Body of pancreas (tissue), 4 donors: ENCODE results near the gene NOP9. TPM values are rescaled to one million over a fixed set of nuclear protein-coding genes. Genes with fewer than 3 reads are reported as not detected.
A peak's percentile ranks its signal among the peaks of the same experiment; 100 is the strongest.

Experiments
- ATAC-seq: fragments of 150-250 bp; one replicate; pipeline ENCODE4 v1.9.1; 2016
- DNase-seq, 4 donors: peaks; one replicate each; pipeline ENCODE4 v3.0.0-alpha.2; 2019
- H3K27ac ChIP-seq, 4 donors: fragments of 200-600 bp; sonication (generic); 1 replicate in 3 of 4; 2 replicates in 1 of 4; pipeline versions ENCODE4 v1.5.1 to v1.6.1; 2016 to 2019; ENCODE audit warnings: mild to moderate bottlenecking in 1 of 4, mixed read lengths in 1 of 4, moderate library complexity in 1 of 4
- H3K27me3 ChIP-seq, 2 donors: fragments of 200-600 bp; sonication (generic); one replicate each; pipeline ENCODE4 v1.6.0; 2016; ENCODE audit warnings: mild to moderate bottlenecking in 1 of 2
- H3K36me3 ChIP-seq, 2 donors: fragments of 200-600 bp; sonication (generic); replicated peaks in 1 of 2; 2 replicates each; pipeline ENCODE4 v1.5.1; 2016; ENCODE audit warnings: low read depth in 2 of 2; ENCODE audit not compliant: insufficient read depth in 1 of 2
- H3K4me1 ChIP-seq: fragments of 200-600 bp; sonication (generic); one replicate; pipeline ENCODE4 v1.6.0; 2016
- H3K4me3 ChIP-seq, 2 donors: fragments of 200-600 bp; sonication (generic); 1 replicate in 1 of 2; 2 replicates in 1 of 2; pipeline ENCODE4 v1.5.1; 2016 to 2019
- H3K9me3 ChIP-seq, 3 donors: fragments of 200-600 bp; sonication (generic); 1 replicate in 2 of 3; 2 replicates in 1 of 3; pipeline ENCODE4 v1.5.1; 2016
- CTCF ChIP-seq, 7 experiments: fragments of 450-650 bp in 4 of 7; fragments of 200-600 bp in 3 of 7; sonication (generic) in 3 of 7; IDR thresholded peaks; one replicate each; pipeline ENCODE4 v1.5.1; 2016 to 2019; ENCODE audit warnings: antibody characterized with exemption in 7 of 7
- POLR2A ChIP-seq, 3 donors: fragments of 450-650 bp; IDR thresholded peaks; one replicate each; pipeline ENCODE4 v1.6.1; 2016; ENCODE audit warnings: antibody characterized with exemption in 3 of 3, mild to moderate bottlenecking in 2 of 3
- WGBS, 2 donors: methylation state at CpG; one replicate each; pipeline ENCODE4 v1.1.5; 2017; 5-methylcytosine and 5-hydroxymethylcytosine counted together
- intact Hi-C: fragments of 100-400 bp; cut with DNase I; formaldehyde crosslinking; loops from one replicate; pipeline ENCODE4 v1.15.1; 2023
- total RNA-seq, 2 donors: library from RNA; depleted of rRNA; stranded (reverse); fragments of >200 nt; gene quantifications; one replicate each; pipeline ENCODE4 v1.1.0, GENCODE V29; 2016

The NOP9 gene
- total RNA-seq, 2 donors from 2014 or later: 10.6 to 12.2 TPM

DNA sequence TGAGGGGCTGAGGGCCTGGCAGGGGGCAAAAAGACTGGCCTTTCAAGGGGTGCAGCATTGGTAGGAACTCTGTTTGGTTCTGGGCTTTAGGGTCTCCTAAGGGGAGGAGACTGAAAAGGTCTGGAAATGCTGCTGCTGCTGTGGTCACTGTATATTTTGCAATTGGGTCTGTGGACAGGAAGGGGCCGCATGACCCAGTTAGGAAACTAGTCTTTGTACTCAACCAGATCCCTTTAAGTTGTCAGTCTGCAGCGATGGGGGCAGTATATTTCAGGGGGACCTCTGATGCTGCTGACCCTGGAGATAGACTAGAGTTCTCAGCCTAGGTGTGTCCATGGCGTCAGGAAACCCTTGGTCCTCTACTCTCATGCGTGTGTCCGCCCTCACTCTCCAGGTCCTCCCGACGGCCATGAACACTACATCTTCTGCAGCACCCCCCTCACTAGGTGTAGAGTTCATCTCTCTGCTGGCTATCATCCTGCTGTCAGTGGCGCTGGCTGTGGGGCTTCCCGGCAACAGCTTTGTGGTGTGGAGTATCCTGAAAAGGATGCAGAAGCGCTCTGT, 15.7 kb downstream of the NOP9 start:
- DNase-seq (no peak), ATAC-seq (no peak)
- H3K36me3 ChIP-seq: no peaks in the 10 kb centered on the region
- no peak for TF ChIP-seq CTCF (IDR thresholded peaks at IDR 0.05)
- TF ChIP-seq POLR2A (IDR thresholded peaks at IDR 0.05): no peak
- no peaks in the 10 kb centered on the region for H3K9me3 ChIP-seq
- H3K27me3 ChIP-seq: no peaks in the 10 kb centered on the region
- no peak overlapping the region for H3K4me3 ChIP-seq
- H3K4me1 ChIP-seq: peaks cover 28% of the 10 kb centered on the region
- intact Hi-C loops: no loop called here
- peak overlapping the region in 1 of 4 donors; percentile 36 for H3K27ac ChIP-seq
- WGBS, 2 donors: 74 to 95% methylated on average over 5 to 10 of the region's 10 CpGs

DNA sequence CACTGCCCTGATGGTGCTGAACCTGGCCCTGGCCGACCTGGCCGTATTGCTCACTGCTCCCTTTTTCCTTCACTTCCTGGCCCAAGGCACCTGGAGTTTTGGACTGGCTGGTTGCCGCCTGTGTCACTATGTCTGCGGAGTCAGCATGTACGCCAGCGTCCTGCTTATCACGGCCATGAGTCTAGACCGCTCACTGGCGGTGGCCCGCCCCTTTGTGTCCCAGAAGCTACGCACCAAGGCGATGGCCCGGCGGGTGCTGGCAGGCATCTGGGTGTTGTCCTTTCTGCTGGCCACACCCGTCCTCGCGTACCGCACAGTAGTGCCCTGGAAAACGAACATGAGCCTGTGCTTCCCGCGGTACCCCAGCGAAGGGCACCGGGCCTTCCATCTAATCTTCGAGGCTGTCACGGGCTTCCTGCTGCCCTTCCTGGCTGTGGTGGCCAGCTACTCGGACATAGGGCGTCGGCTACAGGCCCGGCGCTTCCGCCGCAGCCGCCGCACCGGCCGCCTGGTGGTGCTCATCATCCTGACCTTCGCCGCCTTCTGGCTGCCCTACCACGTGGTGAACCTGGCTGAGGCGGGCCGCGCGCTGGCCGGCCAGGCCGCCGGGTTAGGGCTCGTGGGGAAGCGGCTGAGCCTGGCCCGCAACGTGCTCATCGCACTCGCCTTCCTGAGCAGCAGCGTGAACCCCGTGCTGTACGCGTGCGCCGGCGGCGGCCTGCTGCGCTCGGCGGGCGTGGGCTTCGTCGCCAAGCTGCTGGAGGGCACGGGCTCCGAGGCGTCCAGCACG, 16.4 kb downstream of the NOP9 start:
- H3K4me1 ChIP-seq: peaks cover 21% of the 10 kb centered on the region
- no peaks in the 10 kb centered on the region for H3K27me3 ChIP-seq

GRCh38 chr14:24316597-24316950, 16.9 kb downstream of the NOP9 start:
- intact Hi-C loops: no loop called here
- WGBS, 2 donors: 62 to 65% methylated on average over 11 to 18 of the region's 18 CpGs
- peak; percentile 7 for ATAC-seq
- no peak for DNase-seq
- Histone ChIP-seq H3K9me3 (no peaks in the 10 kb centered on the region), H3K27me3 (no peaks in the 10 kb centered on the region), H3K27ac (peak overlapping the region in 1 of 4 donors; percentile 13), H3K4me1 (peaks cover 15% of the 10 kb centered on the region), H3K4me3 (no peak overlapping the region), H3K36me3 (no peaks in the 10 kb centered on the region)
- TF ChIP-seq POLR2A (IDR thresholded peaks at IDR 0.05) (no peak), CTCF (IDR thresholded peaks at IDR 0.05) (no peak)

More for the DNA sequence above, 16.4 kb downstream of the NOP9 start:
- intact Hi-C loops: no loop called here
- ATAC-seq (peak; percentile 63), DNase-seq (peak in 3 of 4 donors; percentile 35 to 53 (median 48))
- Histone ChIP-seq H3K9me3 (no peaks in the 10 kb centered on the region), H3K36me3 (no peaks in the 10 kb centered on the region), H3K4me3 (no peak overlapping the region), H3K27ac (peak overlapping the region in 1 of 4 donors; percentile 36)
- 31 to 58% methylated on average over 18 to 61 of the region's 70 CpGs for WGBS, 2 donors
- TF ChIP-seq POLR2A (IDR thresholded peaks at IDR 0.05) (no peak), CTCF (IDR thresholded peaks at IDR 0.05) (peak in 4 of 7 experiments; percentile 8 to 30 (median 28))

DNA sequence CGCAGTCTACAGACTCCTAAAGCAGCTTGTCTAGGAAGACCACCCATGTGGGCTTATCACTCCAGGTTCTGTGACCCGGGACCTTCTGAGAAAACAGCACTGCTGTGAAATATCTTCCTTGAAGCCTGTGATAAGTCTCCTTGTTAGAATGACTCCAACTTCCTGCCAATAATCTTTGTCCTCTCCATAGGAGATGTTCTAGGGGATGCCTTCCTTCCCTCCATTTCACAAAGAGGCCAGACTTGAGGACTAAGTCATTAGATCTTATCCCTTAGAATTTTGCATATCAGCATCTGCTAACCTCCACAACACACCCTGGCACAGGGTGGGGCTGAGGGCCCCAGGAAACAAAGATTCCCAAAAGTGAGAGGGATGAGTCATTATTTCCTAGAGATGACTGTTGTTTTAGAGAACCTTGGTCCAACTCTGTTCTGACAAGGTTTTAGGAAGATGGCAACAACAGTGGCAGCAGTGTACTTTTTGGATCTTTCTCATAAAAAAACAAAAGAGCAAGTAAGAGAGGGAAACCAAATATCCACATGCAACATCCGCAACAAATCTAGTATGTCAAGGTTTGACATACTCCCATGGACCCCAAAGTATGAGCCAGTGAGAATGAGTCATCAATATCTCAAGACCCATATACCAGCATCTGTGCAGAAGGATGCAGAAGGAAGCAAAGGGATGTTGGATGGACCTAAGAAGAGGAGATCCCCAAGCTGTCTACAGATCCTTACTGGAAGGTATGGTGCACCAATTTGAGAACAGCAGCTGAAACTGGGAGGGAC, 17.7 kb downstream of the NOP9 start:
- no peak overlapping the region for H3K4me3 ChIP-seq
- H3K36me3 ChIP-seq: no peaks in the 10 kb centered on the region
- TF ChIP-seq CTCF (IDR thresholded peaks at IDR 0.05): no peak
- no peak for TF ChIP-seq POLR2A (IDR thresholded peaks at IDR 0.05)
- ATAC-seq (no peak), DNase-seq (no peak)
- peaks cover 9% of the 10 kb centered on the region for H3K4me1 ChIP-seq
- intact Hi-C loops: no loop called here
- H3K9me3 ChIP-seq: no peaks in the 10 kb centered on the region
- H3K27me3 ChIP-seq: no peaks in the 10 kb centered on the region
- WGBS, 2 donors: 72 to 84% methylated on average over 3 of the region's 3 CpGs
- no peak overlapping the region for H3K27ac ChIP-seq
